ENCODE measurements around the gene TMEM132C. TPM values are rescaled to one million over a fixed set of nuclear protein-coding genes. Genes with fewer than 3 reads are reported as not detected.

Gene TMEM132C
- total and polyA plus RNA-seq, 2 of the 13 experiments (the other 11 are each of a cell fraction or from before 2014, with no cell fraction given), result not detected

DNA sequence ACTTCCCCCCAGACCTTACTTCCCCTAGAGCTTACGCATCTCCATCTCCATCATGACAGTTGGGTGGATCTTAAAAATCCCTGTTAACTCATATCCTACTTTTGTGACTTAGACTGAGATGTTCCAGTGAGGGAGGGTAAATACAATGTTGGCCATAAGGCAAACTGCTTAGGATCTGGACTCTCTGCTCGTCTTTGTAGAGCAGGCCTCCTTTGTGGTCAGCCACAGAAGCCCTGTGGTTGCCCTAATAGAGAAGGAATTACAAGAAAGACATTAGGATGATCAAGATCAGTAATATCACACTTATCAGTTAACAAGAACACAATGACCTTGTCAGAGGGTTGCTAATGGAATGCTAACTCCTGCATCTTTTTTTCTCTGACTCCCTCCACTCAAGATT is 52.0 kb downstream of the TMEM132C start:
- peaks cover 0 to 2% of the 10 kb centered on the region in 2 experiments; a peak in 2 of 5 replicates for H3K27me3 ChIP-seq (ENCODE audit: control insufficient read depth in 1 of 2, insufficient read depth in 2 of 2, low read length in 2 of 2)
- DNase-seq (ENCODE audit: low spot score) (no peak), ATAC-seq (no peak), FAIRE-seq (no peak)
- peaks cover 14% of the 10 kb centered on the region; the same call in 1 of the 2 replicates for H3K9me3 ChIP-seq (ENCODE audit: low read length)
- intact Hi-C loops (cut with micrococcal nuclease; ENCODE audit: unreplicated experiment), result no loop called here
- H3K9ac ChIP-seq (ENCODE audit: insufficient read depth, low read depth, low read length), result no peak overlapping the region
- H3K4me3 ChIP-seq (replicated peaks in 1 of 3; ENCODE audit: insufficient read depth in 1 of 3, low read depth in 2 of 3, low read length in 3 of 3), result no peak overlapping the region
- ChIA-PET POLR2A (no interaction called here), CTCF (ENCODE audit: low intra/inter-chr PET ratio, low total read pairs) (no interaction called here)
- H3K4me1 ChIP-seq (ENCODE audit: insufficient read depth, low read length), result no peaks in the 10 kb centered on the region
- no TSS peak for BruUV-seq (replicated peaks)
- H3K79me2 ChIP-seq (ENCODE audit: insufficient read depth, low read length), result no peaks in the 10 kb centered on the region
- in situ Hi-C loops (cut with HindIII; ENCODE audit: extremely low pct_ligation_motif_present, low pct_unique_long_range_greater_than_20kb), result no loop called here
- H3K27ac ChIP-seq (ENCODE audit: extremely low read length, insufficient read depth, low read length), result no peak overlapping the region
- no peaks in the 10 kb centered on the region for H3K36me3 ChIP-seq (replicated peaks in 1 of 2; ENCODE audit: control insufficient read depth in 1 of 2, insufficient read depth in 2 of 2, low read length in 2 of 2)
- no peak overlapping the region for H3K4me2 ChIP-seq (ENCODE audit: low read depth, low read length)
- H4K20me1 ChIP-seq (ENCODE audit: insufficient read depth, low read length), result no peaks in the 10 kb centered on the region
- H2AFZ ChIP-seq (ENCODE audit: low read length), result no peak overlapping the region
- 22% methylated on average over 2 of the region's 2 CpGs for WGBS (ENCODE audit: low lambda C conversion rate)
- TF ChIP-seq RAD51 (IDR thresholded peaks at IDR 0.05; ENCODE audit: borderline replicate concordance) (no peak), ZSCAN21 (CRISPR knock-in tag; IDR thresholded peaks at IDR 0.05; ENCODE audit: borderline replicate concordance) (no peak), ZNF10 (CRISPR knock-in tag; IDR thresholded peaks at IDR 0.05; ENCODE audit: borderline replicate concordance, low read depth) (no peak), ZNF790 (CRISPR knock-in tag; IDR thresholded peaks at IDR 0.05; ENCODE audit: borderline replicate concordance) (no peak), ZBTB7A (CRISPR knock-in tag; IDR thresholded peaks at IDR 0.05) (no peak), PAX8 (CRISPR knock-in tag; IDR thresholded peaks at IDR 0.05; ENCODE audit: borderline replicate concordance) (no peak), BRD4 (CRISPR knock-in tag; IDR thresholded peaks at IDR 0.05) (no peak), TIGD3 (CRISPR knock-in tag; IDR thresholded peaks at IDR 0.05; ENCODE audit: borderline replicate concordance) (no peak), PBX2 (CRISPR knock-in tag; IDR thresholded peaks at IDR 0.05) (no peak), ZNF547 (CRISPR knock-in tag; IDR thresholded peaks at IDR 0.05) (no peak), HDAC6 (IDR thresholded peaks at IDR 0.05; ENCODE audit: low read depth, low read length) (no peak), GLI4 (CRISPR knock-in tag; IDR thresholded peaks at IDR 0.05; ENCODE audit: borderline replicate concordance) (no peak), EEA1 (CRISPR knock-in tag; IDR thresholded peaks at IDR 0.05; ENCODE audit: borderline replicate concordance) (no peak), RBM39 (IDR thresholded peaks at IDR 0.05; ENCODE audit: low read depth, low read length, poor library complexity, severe bottlenecking) (no peak), CCAR2 (optimal IDR thresholded peaks at IDR 0.05; ENCODE audit: low read depth, low read length) (no peak)
- TF ChIP-seq, protein P1, sequence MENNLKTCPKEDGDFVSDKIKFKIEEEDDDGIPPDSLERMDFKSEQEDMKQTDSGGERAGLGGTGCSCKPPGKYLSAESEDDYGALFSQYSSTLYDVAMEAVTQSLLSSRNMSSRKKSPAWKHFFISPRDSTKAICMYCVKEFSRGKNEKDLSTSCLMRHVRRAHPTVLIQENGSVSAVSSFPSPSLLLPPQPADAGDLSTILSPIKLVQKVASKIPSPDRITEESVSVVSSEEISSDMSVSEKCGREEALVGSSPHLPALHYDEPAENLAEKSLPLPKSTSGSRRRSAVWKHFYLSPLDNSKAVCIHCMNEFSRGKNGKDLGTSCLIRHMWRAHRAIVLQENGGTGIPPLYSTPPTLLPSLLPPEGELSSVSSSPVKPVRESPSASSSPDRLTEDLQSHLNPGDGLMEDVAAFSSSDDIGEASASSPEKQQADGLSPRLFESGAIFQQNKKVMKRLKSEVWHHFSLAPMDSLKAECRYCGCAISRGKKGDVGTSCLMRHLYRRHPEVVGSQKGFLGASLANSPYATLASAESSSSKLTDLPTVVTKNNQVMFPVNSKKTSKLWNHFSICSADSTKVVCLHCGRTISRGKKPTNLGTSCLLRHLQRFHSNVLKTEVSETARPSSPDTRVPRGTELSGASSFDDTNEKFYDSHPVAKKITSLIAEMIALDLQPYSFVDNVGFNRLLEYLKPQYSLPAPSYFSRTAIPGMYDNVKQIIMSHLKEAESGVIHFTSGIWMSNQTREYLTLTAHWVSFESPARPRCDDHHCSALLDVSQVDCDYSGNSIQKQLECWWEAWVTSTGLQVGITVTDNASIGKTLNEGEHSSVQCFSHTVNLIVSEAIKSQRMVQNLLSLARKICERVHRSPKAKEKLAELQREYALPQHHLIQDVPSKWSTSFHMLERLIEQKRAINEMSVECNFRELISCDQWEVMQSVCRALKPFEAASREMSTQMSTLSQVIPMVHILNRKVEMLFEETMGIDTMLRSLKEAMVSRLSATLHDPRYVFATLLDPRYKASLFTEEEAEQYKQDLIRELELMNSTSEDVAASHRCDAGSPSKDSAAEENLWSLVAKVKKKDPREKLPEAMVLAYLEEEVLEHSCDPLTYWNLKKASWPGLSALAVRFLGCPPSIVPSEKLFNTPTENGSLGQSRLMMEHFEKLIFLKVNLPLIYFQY (CRISPR knock-in tag; IDR thresholded peaks at IDR 0.05; ENCODE audit: borderline replicate concordance), result no peak
